ENCODE data around the gene CLTC.

DNA sequence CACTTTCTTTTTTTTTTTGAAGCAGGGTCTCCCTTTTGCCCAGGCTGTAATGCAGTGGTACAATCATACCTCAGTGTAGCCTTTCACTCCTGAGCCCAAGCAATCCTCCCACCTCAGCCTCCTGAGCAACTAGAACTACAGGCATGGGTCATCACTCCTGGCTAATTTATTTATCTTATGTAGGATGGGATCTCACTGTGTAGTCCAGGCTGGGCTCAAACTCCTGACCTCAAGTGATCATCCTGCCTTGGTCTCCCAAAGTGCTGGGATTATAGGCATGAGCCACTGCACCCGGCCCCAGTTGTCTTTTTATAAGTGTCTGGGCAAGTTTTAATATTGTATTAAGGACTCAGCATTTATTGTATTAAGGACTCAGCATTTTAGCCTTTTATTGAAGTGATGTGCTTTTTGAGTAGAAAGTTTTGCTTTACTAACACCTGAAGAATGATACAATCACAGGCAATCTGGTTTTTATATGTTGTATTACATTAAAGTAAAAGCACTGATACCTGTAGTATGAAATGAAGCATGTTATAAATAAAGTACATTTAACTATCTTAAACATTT, 110.7 kb downstream of the CLTC start:
- TF ChIP-seq CTCF (IDR thresholded peaks at IDR 0.05 in 4 of 5, conservative IDR thresholded peaks at IDR 0.05 in 1 of 5) (no peak), POLR2A (IDR thresholded peaks at IDR 0.05) (no peak)

All from gastrocnemius medialis (tissue), 4 donors.